ENCODE measurements around the gene ATP10A. TPM values are rescaled to one million over a fixed set of nuclear protein-coding genes. Genes with fewer than 3 reads are reported as not detected.

Gene ATP10A
- total and polyA plus RNA-seq, 7 donors = 0.08 to 0.60 (median 0.36) TPM

- Histone ChIP-seq H3K27ac (no peak overlapping the region), H3K36me3 (ENCODE audit: insufficient read depth in 1 of 2, low read depth in 1 of 2) (no peaks in the 10 kb centered on the region), H3K9me3 (no peaks in the 10 kb centered on the region), H3K4me3 (no peak overlapping the region), H3K4me1 (peaks cover 11% of the 10 kb centered on the region), H3K27me3 (ENCODE audit: insufficient read depth in 3 of 3, low read length in 2 of 3) (no peaks in the 10 kb centered on the region)
- 6 to 54% (median 15%) methylated on average over 4 of the region's 4 CpGs for WGBS, 3 donors
- ATAC-seq (peak in 3 of 4 donors; percentile 48 to 78 (median 56)), DNase-seq (no peak)
- no peak for TF ChIP-seq CTCF (IDR thresholded peaks at IDR 0.05)
- intact Hi-C loops (cut with DNase I) = loop anchor here (5.0 to 10.0 kb wide), 2 partner anchors 188 to 195 kb away; no protein-coding TSS in a partner anchor
These were observed 125.9 kb downstream of the ATP10A start for GRCh38 chr15:25737218-25737643.

- H3K36me3 ChIP-seq (ENCODE audit: insufficient read depth in 1 of 2, low read depth in 1 of 2) = no peaks in the 10 kb centered on the region
- no peak overlapping the region for H3K4me3 ChIP-seq
- no peak for TF ChIP-seq CTCF (IDR thresholded peaks at IDR 0.05)
- intact Hi-C loops (cut with DNase I) = loop anchor here (5.0 to 10.0 kb wide), 2 partner anchors 188 to 196 kb away; no protein-coding TSS in a partner anchor
- peaks cover 11% of the 10 kb centered on the region for H3K4me1 ChIP-seq
- no peak for DNase-seq
- H3K9me3 ChIP-seq = no peaks in the 10 kb centered on the region
- ATAC-seq = no peak
- H3K27me3 ChIP-seq (ENCODE audit: insufficient read depth in 3 of 3, low read length in 2 of 3) = no peaks in the 10 kb centered on the region
- WGBS, 3 donors = 81 to 84% (median 84%) methylated on average over 3 of the region's 3 CpGs
- H3K27ac ChIP-seq = no peak overlapping the region
These were observed 126.7 kb downstream of the ATP10A start for GRCh38 chr15:25736461-25736860.

- H3K4me3 ChIP-seq = no peak overlapping the region
- H3K9me3 ChIP-seq = no peaks in the 10 kb centered on the region
- H3K4me1 ChIP-seq = peaks cover 11% of the 10 kb centered on the region
- no peak overlapping the region for H3K27ac ChIP-seq
- 84 to 86% (median 85%) methylated on average over 30 of the region's 30 CpGs for WGBS, 3 donors
- peak in 1 of 4 donors; percentile 63 for ATAC-seq
- no peak for DNase-seq
- H3K27me3 ChIP-seq (ENCODE audit: insufficient read depth in 3 of 3, low read length in 2 of 3) = no peaks in the 10 kb centered on the region
- no peak for TF ChIP-seq CTCF (IDR thresholded peaks at IDR 0.05)
- intact Hi-C loops (cut with DNase I) = loop anchor here (5.0 to 10.0 kb wide), 2 partner anchors 189 to 197 kb away; no protein-coding TSS in a partner anchor
- H3K36me3 ChIP-seq (ENCODE audit: insufficient read depth in 1 of 2, low read depth in 1 of 2) = no peaks in the 10 kb centered on the region
These were observed 127.4 kb downstream of the ATP10A start for GRCh38 chr15:25735550-25736384.

GRCh38 chr15:25734680-25735355 is 128.3 kb downstream of the ATP10A start:
- Histone ChIP-seq H3K27ac (no peak overlapping the region), H3K4me3 (no peak overlapping the region), H3K4me1 (peaks cover 11% of the 10 kb centered on the region), H3K9me3 (no peaks in the 10 kb centered on the region), H3K27me3 (ENCODE audit: insufficient read depth in 3 of 3, low read length in 2 of 3) (no peaks in the 10 kb centered on the region), H3K36me3 (ENCODE audit: insufficient read depth in 1 of 2, low read depth in 1 of 2) (no peaks in the 10 kb centered on the region)
- no peak for DNase-seq
- TF ChIP-seq CTCF (IDR thresholded peaks at IDR 0.05) = no peak
- 90 to 94% (median 92%) methylated on average over 14 to 17 of the region's 17 CpGs for WGBS, 3 donors
- intact Hi-C loops (cut with DNase I) = loop anchor here (5.0 to 10.0 kb wide), 2 partner anchors 190 to 197 kb away; no protein-coding TSS in a partner anchor
- no peak for ATAC-seq
